GM23248 (cell line): ENCODE results near the gene COX6A1. TPM values are rescaled to one million over a fixed set of nuclear protein-coding genes. Genes with fewer than 3 reads are reported as not detected.

Experiments
- DNase-seq: peaks from one replicate; pipeline ENCODE4 v3.0.0-alpha.2; 2015
- H2AFZ ChIP-seq: fragments of 200-600 bp; sonication (generic); 2 replicates; pipeline ENCODE4 v1.6.1; 2016; ENCODE audit warnings: antibody characterized with exemption
- H3F3A ChIP-seq: fragments of 200-600 bp; sonication (generic); 2 replicates; pipeline ENCODE4 v1.6.1; 2016; ENCODE audit warnings: mild to moderate bottlenecking, antibody characterized with exemption, mixed run types; ENCODE audit not compliant: insufficient read depth
- H3K27ac ChIP-seq: fragments of 200-600 bp; sonication (generic); 2 replicates; pipeline ENCODE4 v1.5.1; 2016; ENCODE audit warnings: mild to moderate bottlenecking
- H3K27me3 ChIP-seq: fragments of 200-600 bp; sonication (generic); replicated peaks from 2 replicates; pipeline ENCODE4 v1.6.1; 2016; ENCODE audit warnings: mild to moderate bottlenecking; ENCODE audit not compliant: insufficient read depth
- H3K36me3 ChIP-seq: fragments of 200-600 bp; sonication (generic); 2 replicates; pipeline ENCODE4 v1.6.1; 2016; ENCODE audit warnings: low read depth, mild to moderate bottlenecking
- H3K4me1 ChIP-seq: fragments of 200-600 bp; sonication (generic); 2 replicates; pipeline ENCODE4 v1.6.1; 2016; ENCODE audit warnings: mild to moderate bottlenecking; ENCODE audit not compliant: insufficient read depth
- H3K4me2 ChIP-seq: fragments of 200-600 bp; sonication (generic); one replicate; pipeline ENCODE4 v1.6.1; 2016; ENCODE audit warnings: mild to moderate bottlenecking; ENCODE audit not compliant: unreplicated experiment
- H3K4me3 ChIP-seq: fragments of 200-600 bp; sonication (generic); 2 replicates; pipeline ENCODE4 v1.5.1; 2016; ENCODE audit warnings: mild to moderate bottlenecking
- H3K79me2 ChIP-seq: fragments of 200-600 bp; sonication (generic); 2 replicates; pipeline ENCODE4 v1.6.1; 2016; ENCODE audit warnings: mild to moderate bottlenecking; ENCODE audit not compliant: insufficient read depth
- H3K9ac ChIP-seq: fragments of 200-600 bp; sonication (generic); 2 replicates; pipeline ENCODE4 v1.6.1; 2016; ENCODE audit warnings: mild to moderate bottlenecking
- H3K9me2 ChIP-seq: fragments of 200-600 bp; sonication (generic); 2 replicates; pipeline ENCODE4 v1.6.1; 2016; ENCODE audit warnings: mixed run types, mild to moderate bottlenecking, moderate library complexity; ENCODE audit not compliant: insufficient read depth
- H3K9me3 ChIP-seq: fragments of 200-600 bp; sonication (generic); one replicate; pipeline ENCODE4 v1.6.1; 2017; ENCODE audit warnings: low read depth
- H4K20me1 ChIP-seq: fragments of 200-600 bp; sonication (generic); 2 replicates; pipeline ENCODE4 v1.6.0; 2016; ENCODE audit not compliant: insufficient read depth
- EZH2 ChIP-seq: fragments of 200-600 bp; sonication (generic); IDR thresholded peaks from 2 replicates; pipeline ENCODE4 v1.6.1; 2018; ENCODE audit warnings: antibody characterized with exemption, mild to moderate bottlenecking; ENCODE audit not compliant: insufficient read depth, poor library complexity, severe bottlenecking
- EZH2phosphoT487 ChIP-seq: fragments of 200-600 bp; sonication (generic); IDR thresholded peaks from 2 replicates; pipeline ENCODE4 v1.6.1; 2018; ENCODE audit warnings: antibody characterized with exemption, moderate library complexity, mild to moderate bottlenecking, low read depth; ENCODE audit not compliant: insufficient read depth
- WGBS, 2 experiments: methylation state at CpG; one replicate each; pipeline ENCODE4 v1.1.6; 2015 to 2017; ENCODE audit warnings: low lambda C conversion rate in 2 of 2, low coverage in 1 of 2; ENCODE audit errors: missing lambda C conversion rate in 2 of 2; 5-methylcytosine and 5-hydroxymethylcytosine counted together
- in situ Hi-C: fragments of 300-500 bp; cut with MboI; formaldehyde crosslinking; loops from 2 replicates; pipeline ENCODE4 v1.15.0; 2020
- polyA plus RNA-seq: library from polyadenylated mRNA; unstranded; fragments of >200 nt; fragmentation: Nextera tagmentation; extraction: Ambion mirVana; gene quantifications from 2 replicates; pipeline ENCODE4 v1.2.1, GENCODE V29; 2016
- total RNA-seq: library from RNA; depleted of rRNA; stranded (reverse); fragments of >200 nt; shearing (Covaris generic); gene quantifications from 2 replicates; pipeline ENCODE4 v1.2.3, GENCODE V29; 2014; rRNA removed

Gene COX6A1
- total and polyA plus RNA-seq, 2 experiments from 2014 or later = 358 to 806 TPM

- Histone ChIP-seq H2AFZ (no peak overlapping the region), H3K27ac (no peak overlapping the region), H4K20me1 (no peaks in the 10 kb centered on the region), H3K9me2 (no peaks in the 10 kb centered on the region), H3K4me1 (peaks cover 7% of the 10 kb centered on the region; the same call in 1 of the 2 replicates), H3K9me3 (no peaks in the 10 kb centered on the region), H3K27me3 (no peaks in the 10 kb centered on the region), H3K4me2 (no peak overlapping the region), H3K9ac (no peak overlapping the region), H3K79me2 (peaks cover 13% of the 10 kb centered on the region), H3K4me3 (no peak overlapping the region), H3K36me3 (no peaks in the 10 kb centered on the region), H3F3A (no peaks in the 10 kb centered on the region)
- DNase-seq = no peak
- TF ChIP-seq EZH2 (no peak), EZH2phosphoT487 (no peak)
- in situ Hi-C loops = no loop called here
- WGBS, 2 experiments = 60 to 73% methylated on average over 5 of the region's 5 CpGs
Measured at GRCh38 chr12:120490325-120490724, 52.4 kb downstream of the COX6A1 start.

Other genes with a start within 250 kb of the COX6A1 start
- 74.8 and 79.7 TPM in 2 replicates for gene GCN1, start 243.4 kb upstream of the COX6A1 start, total RNA-seq
- 24.2 and 24.5 TPM in 2 replicates for gene GCN1, start 243.4 kb upstream of the COX6A1 start, polyA plus RNA-seq
- gene RPLP0, start 237.0 kb upstream of the COX6A1 start, total RNA-seq = 4,120 and 4,786 TPM in 2 replicates
- gene RPLP0, start 237.0 kb upstream of the COX6A1 start, polyA plus RNA-seq = 1,272 and 1,276 TPM in 2 replicates
- 63.7 and 87.2 TPM in 2 replicates for gene PXN, start 172.4 kb upstream of the COX6A1 start, total RNA-seq
- gene PXN, start 172.4 kb upstream of the COX6A1 start, polyA plus RNA-seq = 134 and 135 TPM in 2 replicates
- under 0.01 TPM in 1 of 2 replicates, not detected in the other for gene RNU4-2, start 146.2 kb upstream of the COX6A1 start, total RNA-seq
- gene RNU4-2, start 146.2 kb upstream of the COX6A1 start, polyA plus RNA-seq = 4.0 and 6.9 TPM in 2 replicates
- not detected in 2 replicates for gene RNU4-1, start 144.9 kb upstream of the COX6A1 start, total RNA-seq
- gene RNU4-1, start 144.9 kb upstream of the COX6A1 start, polyA plus RNA-seq = 4.1 TPM in 1 of 2 replicates, not detected in the other
- gene SIRT4, start 135.8 kb upstream of the COX6A1 start, total RNA-seq = not detected in 2 replicates
- 1.4 TPM in 2 replicates for gene SIRT4, start 135.8 kb upstream of the COX6A1 start, polyA plus RNA-seq
- gene PLA2G1B, start 110.3 kb upstream of the COX6A1 start, total RNA-seq = not detected in 2 replicates
- gene PLA2G1B, start 110.3 kb upstream of the COX6A1 start, polyA plus RNA-seq = not detected in 2 replicates
- not detected in 2 replicates for gene MSI1, start 68.9 kb upstream of the COX6A1 start, total RNA-seq
- not detected in 2 replicates for gene MSI1, start 68.9 kb upstream of the COX6A1 start, polyA plus RNA-seq
- gene TRIAP1, start 8.3 kb downstream of the COX6A1 start, total RNA-seq = 45.6 and 47.0 TPM in 2 replicates
- gene TRIAP1, start 8.3 kb downstream of the COX6A1 start, polyA plus RNA-seq = 68.6 and 70.3 TPM in 2 replicates
- gene GATC, start 8.3 kb downstream of the COX6A1 start, total RNA-seq = 15.9 and 17.2 TPM in 2 replicates
- 18.3 and 18.8 TPM in 2 replicates for gene GATC, start 8.3 kb downstream of the COX6A1 start, polyA plus RNA-seq
- 129 and 154 TPM in 2 replicates for gene SRSF9, start 31.6 kb downstream of the COX6A1 start, total RNA-seq
- 329 and 345 TPM in 2 replicates for gene SRSF9, start 31.6 kb downstream of the COX6A1 start, polyA plus RNA-seq
- 301 and 340 TPM in 2 replicates for gene DYNLL1, start 58.0 kb downstream of the COX6A1 start, total RNA-seq
- gene DYNLL1, start 58.0 kb downstream of the COX6A1 start, polyA plus RNA-seq = 778 and 782 TPM in 2 replicates
- gene COQ5, start 91.0 kb downstream of the COX6A1 start, total RNA-seq = 32.6 and 33.0 TPM in 2 replicates
- gene COQ5, start 91.0 kb downstream of the COX6A1 start, polyA plus RNA-seq = 39.9 and 42.9 TPM in 2 replicates
- 52.6 and 69.3 TPM in 2 replicates for gene RNF10, start 96.2 kb downstream of the COX6A1 start, total RNA-seq
- 114 and 130 TPM in 2 replicates for gene RNF10, start 96.2 kb downstream of the COX6A1 start, polyA plus RNA-seq
- gene POP5, start 143.3 kb downstream of the COX6A1 start, total RNA-seq = 20.1 and 38.9 TPM in 2 replicates
- 63.3 and 68.4 TPM in 2 replicates for gene POP5, start 143.3 kb downstream of the COX6A1 start, polyA plus RNA-seq
- gene CABP1, start 202.5 kb downstream of the COX6A1 start, total RNA-seq = not detected in 2 replicates
- not detected in 2 replicates for gene CABP1, start 202.5 kb downstream of the COX6A1 start, polyA plus RNA-seq
- gene MLEC, start 249.0 kb downstream of the COX6A1 start, total RNA-seq = 79.3 and 79.4 TPM in 2 replicates
- gene MLEC, start 249.0 kb downstream of the COX6A1 start, polyA plus RNA-seq = 114 and 119 TPM in 2 replicates